WTC11 (cell line): ENCODE measurements around the gene USP34. TPM values are rescaled to one million over a fixed set of nuclear protein-coding genes. Genes with fewer than 3 reads are reported as not detected.

ENCODE experiments used
- ATAC-seq: fragments of 200-7000 bp; cut with Tn5 transposase; 2 replicates; pipeline ENCODE4 v1.10.0; 2021; ENCODE audit warnings: mild to moderate bottlenecking, moderate library complexity
- CTCF ChIA-PET: fragments of 300-600 bp; sonication (Branson Sonifier 250); formaldehyde crosslinking; loops from one replicate; lab custom pipeline; 2021; ENCODE audit warnings: antibody characterized with exemption; lab: Charles Lee
- POLR2A ChIA-PET: fragments of 350-600 bp; sonication (Branson Sonifier 250); formaldehyde crosslinking; loops from one replicate; lab custom pipeline; 2021; ENCODE audit warnings: antibody characterized with exemption; lab: Charles Lee
- DNase-seq: peaks from one replicate; pipeline ENCODE4 v3.0.0; 2021; ENCODE audit warnings: low spot score
- H3K27ac Mint-ChIP-seq: 2 replicates; pipeline ENCODE4 v1.8.0; 2021; ENCODE audit warnings: mixed read lengths
- H3K27me3 Mint-ChIP-seq: 2 replicates; pipeline ENCODE4 v1.8.0; 2021; ENCODE audit warnings: low read depth, mild to moderate bottlenecking, moderate library complexity, mixed read lengths
- H3K36me3 Mint-ChIP-seq: 2 replicates; pipeline ENCODE4 v1.8.0; 2021; ENCODE audit warnings: mixed read lengths
- H3K4me1 Mint-ChIP-seq: 2 replicates; pipeline ENCODE4 v1.8.0; 2022; ENCODE audit warnings: mixed read lengths
- H3K4me3 Mint-ChIP-seq: 2 replicates; pipeline ENCODE4 v1.8.0; 2021; ENCODE audit warnings: mild to moderate bottlenecking, moderate library complexity, mixed read lengths
- H3K9me3 Mint-ChIP-seq: 2 replicates; pipeline ENCODE4 v1.8.0; 2021; ENCODE audit warnings: mixed read lengths
- ATF1 ChIP-seq: sonication (generic); formaldehyde crosslinking; IDR thresholded peaks from 2 replicates; pipeline ENCODE4 v1.8.1; 2023; ENCODE audit warnings: mild to moderate bottlenecking, moderate library complexity, missing genetic modification reagents
- CREB1 ChIP-seq: sonication (generic); formaldehyde crosslinking; IDR thresholded peaks from 2 replicates; pipeline ENCODE4 v1.8.0; 2023; ENCODE audit warnings: mild to moderate bottlenecking, missing genetic modification reagents
- E2F4 ChIP-seq: sonication (generic); formaldehyde crosslinking; IDR thresholded peaks from 2 replicates; pipeline ENCODE4 v1.8.1; 2022; ENCODE audit warnings: low read depth, mild to moderate bottlenecking, moderate library complexity, missing genetic modification reagents, borderline replicate concordance
- GTF2I ChIP-seq: fragments of 250-450 bp; sonication (Bioruptor Pico); conservative IDR thresholded peaks from 2 replicates; pipeline ENCODE4 v1.4.0; 2021; ENCODE audit warnings: mild to moderate bottlenecking
- IRF1 ChIP-seq: sonication (generic); formaldehyde crosslinking; IDR thresholded peaks from 2 replicates; pipeline ENCODE4 v1.8.0; 2023; ENCODE audit warnings: missing genetic modification reagents
- MYBL2 ChIP-seq: sonication (generic); formaldehyde crosslinking; IDR thresholded peaks from 2 replicates; pipeline ENCODE4 v1.8.1; 2023; ENCODE audit warnings: mild to moderate bottlenecking, moderate library complexity, missing genetic modification reagents
- NFE2L1 ChIP-seq: sonication (generic); formaldehyde crosslinking; IDR thresholded peaks from 2 replicates; pipeline ENCODE4 v1.8.1; 2023; ENCODE audit warnings: missing genetic modification reagents
- RORB ChIP-seq: fragments of 250-450 bp; sonication (Bioruptor Pico); IDR thresholded peaks from 2 replicates; pipeline ENCODE4 v1.9.0; 2021; ENCODE audit warnings: mild to moderate bottlenecking
- SMAD3 ChIP-seq: sonication (generic); formaldehyde crosslinking; IDR thresholded peaks from 2 replicates; pipeline ENCODE4 v1.8.0; 2022; ENCODE audit warnings: missing genetic modification reagents, mild to moderate bottlenecking, borderline replicate concordance
- TCF7 ChIP-seq: sonication (generic); formaldehyde crosslinking; IDR thresholded peaks from 2 replicates; pipeline ENCODE4 v1.8.0; 2022; ENCODE audit warnings: mild to moderate bottlenecking, low read depth, missing genetic modification reagents, moderate library complexity
- TP53 ChIP-seq: sonication (generic); formaldehyde crosslinking; IDR thresholded peaks from 2 replicates; pipeline ENCODE4 v1.8.1; 2023; ENCODE audit warnings: mild to moderate bottlenecking, missing genetic modification reagents
- ZNF263 ChIP-seq: sonication (generic); formaldehyde crosslinking; IDR thresholded peaks from 2 replicates; pipeline ENCODE4 v1.8.1; 2022; ENCODE audit warnings: low read depth, mild to moderate bottlenecking, moderate library complexity, missing genetic modification reagents
- ZNF317 ChIP-seq: sonication (generic); formaldehyde crosslinking; IDR thresholded peaks from 2 replicates; pipeline ENCODE4 v1.8.1; 2023; ENCODE audit warnings: low read depth, mild to moderate bottlenecking, moderate library complexity, missing genetic modification reagents, borderline replicate concordance
- ZNF423 ChIP-seq: fragments of 250-450 bp; sonication (Bioruptor Pico); IDR thresholded peaks from 2 replicates; pipeline ENCODE4 v2.1.2; 2022; ENCODE audit warnings: mild to moderate bottlenecking, moderate library complexity
- total RNA-seq: library from RNA; stranded (reverse); gene quantifications from 3 replicates; pipeline ENCODE4 v1.2.3, GENCODE V29; 2021
- TF ChIP-seq, protein P1 (sequence below): fragments of 250-450 bp; sonication (Bioruptor Pico); IDR thresholded peaks from 2 replicates; pipeline ENCODE4 v1.9.0; 2021; ENCODE audit warnings: mild to moderate bottlenecking, borderline replicate concordance
- TF ChIP-seq, protein P2 (sequence below): sonication (generic); formaldehyde crosslinking; IDR thresholded peaks from 2 replicates; pipeline ENCODE4 v1.8.1; 2023; ENCODE audit warnings: mild to moderate bottlenecking, missing genetic modification reagents, moderate library complexity
- TF ChIP-seq, protein P3 (sequence below): fragments of 250-450 bp; sonication (Bioruptor Pico); IDR thresholded peaks from 2 replicates; pipeline ENCODE4 v1.9.0; 2021; ENCODE audit warnings: mild to moderate bottlenecking
- TF ChIP-seq, protein P4 (sequence below): fragments of 250-450 bp; sonication (Bioruptor Pico); IDR thresholded peaks from 2 replicates; pipeline ENCODE4 v1.8.0; 2021; ENCODE audit warnings: mild to moderate bottlenecking

USP34 gene
- total RNA-seq, 1 experiment from 2014 or later, result 92.3 TPM

- TF ChIP-seq, protein P1, sequence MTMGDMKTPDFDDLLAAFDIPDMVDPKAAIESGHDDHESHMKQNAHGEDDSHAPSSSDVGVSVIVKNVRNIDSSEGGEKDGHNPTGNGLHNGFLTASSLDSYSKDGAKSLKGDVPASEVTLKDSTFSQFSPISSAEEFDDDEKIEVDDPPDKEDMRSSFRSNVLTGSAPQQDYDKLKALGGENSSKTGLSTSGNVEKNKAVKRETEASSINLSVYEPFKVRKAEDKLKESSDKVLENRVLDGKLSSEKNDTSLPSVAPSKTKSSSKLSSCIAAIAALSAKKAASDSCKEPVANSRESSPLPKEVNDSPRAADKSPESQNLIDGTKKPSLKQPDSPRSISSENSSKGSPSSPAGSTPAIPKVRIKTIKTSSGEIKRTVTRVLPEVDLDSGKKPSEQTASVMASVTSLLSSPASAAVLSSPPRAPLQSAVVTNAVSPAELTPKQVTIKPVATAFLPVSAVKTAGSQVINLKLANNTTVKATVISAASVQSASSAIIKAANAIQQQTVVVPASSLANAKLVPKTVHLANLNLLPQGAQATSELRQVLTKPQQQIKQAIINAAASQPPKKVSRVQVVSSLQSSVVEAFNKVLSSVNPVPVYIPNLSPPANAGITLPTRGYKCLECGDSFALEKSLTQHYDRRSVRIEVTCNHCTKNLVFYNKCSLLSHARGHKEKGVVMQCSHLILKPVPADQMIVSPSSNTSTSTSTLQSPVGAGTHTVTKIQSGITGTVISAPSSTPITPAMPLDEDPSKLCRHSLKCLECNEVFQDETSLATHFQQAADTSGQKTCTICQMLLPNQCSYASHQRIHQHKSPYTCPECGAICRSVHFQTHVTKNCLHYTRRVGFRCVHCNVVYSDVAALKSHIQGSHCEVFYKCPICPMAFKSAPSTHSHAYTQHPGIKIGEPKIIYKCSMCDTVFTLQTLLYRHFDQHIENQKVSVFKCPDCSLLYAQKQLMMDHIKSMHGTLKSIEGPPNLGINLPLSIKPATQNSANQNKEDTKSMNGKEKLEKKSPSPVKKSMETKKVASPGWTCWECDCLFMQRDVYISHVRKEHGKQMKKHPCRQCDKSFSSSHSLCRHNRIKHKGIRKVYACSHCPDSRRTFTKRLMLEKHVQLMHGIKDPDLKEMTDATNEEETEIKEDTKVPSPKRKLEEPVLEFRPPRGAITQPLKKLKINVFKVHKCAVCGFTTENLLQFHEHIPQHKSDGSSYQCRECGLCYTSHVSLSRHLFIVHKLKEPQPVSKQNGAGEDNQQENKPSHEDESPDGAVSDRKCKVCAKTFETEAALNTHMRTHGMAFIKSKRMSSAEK (CRISPR knock-in tag), result no peak
- TF ChIP-seq, protein P2, sequence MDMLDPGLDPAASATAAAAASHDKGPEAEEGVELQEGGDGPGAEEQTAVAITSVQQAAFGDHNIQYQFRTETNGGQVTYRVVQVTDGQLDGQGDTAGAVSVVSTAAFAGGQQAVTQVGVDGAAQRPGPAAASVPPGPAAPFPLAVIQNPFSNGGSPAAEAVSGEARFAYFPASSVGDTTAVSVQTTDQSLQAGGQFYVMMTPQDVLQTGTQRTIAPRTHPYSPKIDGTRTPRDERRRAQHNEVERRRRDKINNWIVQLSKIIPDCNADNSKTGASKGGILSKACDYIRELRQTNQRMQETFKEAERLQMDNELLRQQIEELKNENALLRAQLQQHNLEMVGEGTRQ (CRISPR knock-in tag), result no peak
- TF ChIP-seq NFE2L1, result no peak
- TF ChIP-seq ZNF317 (CRISPR knock-in tag), result no peak
- no peak for TF ChIP-seq TCF7 (CRISPR knock-in tag)
- no peak for TF ChIP-seq MYBL2
- TF ChIP-seq RORB, result no peak
- TF ChIP-seq CREB1 (CRISPR knock-in tag), result no peak
- no peak for TF ChIP-seq ZNF263 (CRISPR knock-in tag)
- TF ChIP-seq ZNF423 (CRISPR knock-in tag), result no peak
These were observed 229.6 kb downstream of the USP34 start (continued) for GRCh38 chr2:61241266-61241665.

- ATAC-seq, result no peak
These were observed 232.5 kb downstream of the USP34 start for GRCh38 chr2:61238219-61239012.

More at GRCh38 chr2:61238219-61239012, 232.5 kb downstream of the USP34 start:
- Mint-ChIP-seq H3K4me3 (no peak overlapping the region), H3K27me3 (no peaks in the 10 kb centered on the region), H3K36me3 (peaks cover 37% of the 10 kb centered on the region), H3K4me1 (peaks cover 7% of the 10 kb centered on the region), H3K27ac (no peak overlapping the region), H3K9me3 (no peaks in the 10 kb centered on the region)
- no peak for TF ChIP-seq E2F4
- TF ChIP-seq MYBL2, result no peak
- TF ChIP-seq, protein P3, sequence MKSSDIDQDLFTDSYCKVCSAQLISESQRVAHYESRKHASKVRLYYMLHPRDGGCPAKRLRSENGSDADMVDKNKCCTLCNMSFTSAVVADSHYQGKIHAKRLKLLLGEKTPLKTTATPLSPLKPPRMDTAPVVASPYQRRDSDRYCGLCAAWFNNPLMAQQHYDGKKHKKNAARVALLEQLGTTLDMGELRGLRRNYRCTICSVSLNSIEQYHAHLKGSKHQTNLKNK, result no peak
- TF ChIP-seq, protein P4, sequence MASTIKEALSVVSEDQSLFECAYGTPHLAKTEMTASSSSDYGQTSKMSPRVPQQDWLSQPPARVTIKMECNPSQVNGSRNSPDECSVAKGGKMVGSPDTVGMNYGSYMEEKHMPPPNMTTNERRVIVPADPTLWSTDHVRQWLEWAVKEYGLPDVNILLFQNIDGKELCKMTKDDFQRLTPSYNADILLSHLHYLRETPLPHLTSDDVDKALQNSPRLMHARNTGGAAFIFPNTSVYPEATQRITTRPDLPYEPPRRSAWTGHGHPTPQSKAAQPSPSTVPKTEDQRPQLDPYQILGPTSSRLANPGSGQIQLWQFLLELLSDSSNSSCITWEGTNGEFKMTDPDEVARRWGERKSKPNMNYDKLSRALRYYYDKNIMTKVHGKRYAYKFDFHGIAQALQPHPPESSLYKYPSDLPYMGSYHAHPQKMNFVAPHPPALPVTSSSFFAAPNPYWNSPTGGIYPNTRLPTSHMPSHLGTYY (CRISPR knock-in tag), result no peak
- no peak for TF ChIP-seq SMAD3 (CRISPR knock-in tag)
- no peak for TF ChIP-seq IRF1 (CRISPR knock-in tag)
- no peak for TF ChIP-seq ATF1 (CRISPR knock-in tag)
- TF ChIP-seq GTF2I, result no peak
- no peak for TF ChIP-seq TP53
- ChIA-PET POLR2A (interaction anchor here (1.0 kb wide), 1 partner anchor 300 kb away, joined by 3 read pairs; the partner anchor contains the start of gene XPO1), CTCF (no interaction called here)
- no peak for DNase-seq
